HepG2 (cell line): ENCODE data around the gene BBOF1. TPM values are rescaled to one million over a fixed set of nuclear protein-coding genes. Genes with fewer than 3 reads are reported as not detected.

Experiments used
- KMT2A ChIP-seq: sonication (generic); formaldehyde crosslinking; IDR thresholded peaks from 2 replicates; pipeline ENCODE4 v1.4.0; 2020; ENCODE audit warnings: missing genetic modification reagents
- PAX8 ChIP-seq: sonication (generic); formaldehyde crosslinking; IDR thresholded peaks from 2 replicates; pipeline ENCODE4 v1.8.0; 2022; ENCODE audit warnings: mild to moderate bottlenecking, missing genetic modification reagents, borderline replicate concordance
- PHB2 ChIP-seq: fragments of 450-650 bp; IDR thresholded peaks from 2 replicates; pipeline ENCODE4 v1.6.1; 2018; ENCODE audit not compliant: partially characterized antibody
- POLR2A ChIP-seq, 2 experiments: IDR thresholded peaks; 2 replicates each; pipeline ENCODE4 v1.6.1; 2011; ENCODE audit warnings: low read depth in 2 of 2, low read length in 2 of 2, mild to moderate bottlenecking in 1 of 2, moderate library complexity in 1 of 2; ENCODE audit not compliant: insufficient read depth in 1 of 2
- RCOR2 ChIP-seq: IDR thresholded peaks from 2 replicates; pipeline ENCODE4 v1.6.1; 2016; ENCODE audit warnings: missing biosample characterization, missing genetic modification reagents
- THYN1 ChIP-seq: sonication (generic); formaldehyde crosslinking; IDR thresholded peaks from 2 replicates; pipeline ENCODE4 v1.8.1; 2023; ENCODE audit warnings: low read depth, mild to moderate bottlenecking, moderate library complexity, missing genetic modification reagents, borderline replicate concordance
- ZFP1 ChIP-seq: IDR thresholded peaks from 2 replicates; pipeline ENCODE4 v1.6.1; 2016
- ZFP82 ChIP-seq: sonication (generic); formaldehyde crosslinking; IDR thresholded peaks from 2 replicates; pipeline ENCODE4 v1.5.1; 2020; ENCODE audit warnings: mild to moderate bottlenecking, missing genetic modification reagents, borderline replicate concordance
- ZNF282 ChIP-seq: fragments of 450-650 bp; IDR thresholded peaks from 2 replicates; pipeline ENCODE4 v1.6.1; 2018; ENCODE audit not compliant: partially characterized antibody
- ZNF354B ChIP-seq: sonication (generic); formaldehyde crosslinking; IDR thresholded peaks from 2 replicates; pipeline ENCODE4 v1.8.0; 2022; ENCODE audit warnings: mild to moderate bottlenecking, missing genetic modification reagents
- ZNF781 ChIP-seq: sonication (generic); formaldehyde crosslinking; IDR thresholded peaks from 2 replicates; pipeline ENCODE4 v1.5.1; 2020; ENCODE audit warnings: borderline replicate concordance, mild to moderate bottlenecking, missing genetic modification reagents; ENCODE audit errors: not compliant biosample characterization
- polyA plus RNA-seq, 8 experiments: library from polyadenylated mRNA; depleted of rRNA in 3 of 8; stranded (reverse) in 7 of 8; unstranded in 1 of 8; fragments of >200 nt; fragmentation: Illumina TruSeq in 4 of 8; extraction: Trizol in 4 of 8; gene quantifications; 2 replicates each; pipeline versions ENCODE4 v1.2.1 to v1.2.3, GENCODE V29; 2011 to 2016; ENCODE audit warnings: low read depth in 4 of 8, missing spikeins in 1 of 8, mixed read lengths in 1 of 8; ENCODE audit not compliant: insufficient read depth in 1 of 8
- total RNA-seq, 5 experiments: library from RNA; depleted of rRNA; stranded (reverse); fragments of >200 nt; fragmentation: Illumina TruSeq; extraction: Trizol; gene quantifications; 2 replicates each; pipeline ENCODE4 v1.2.3, GENCODE V29; 2016; ENCODE audit warnings: low read depth in 1 of 5
- TF ChIP-seq, protein P1 (sequence below): sonication (generic); formaldehyde crosslinking; IDR thresholded peaks from 2 replicates; pipeline ENCODE4 v1.4.0; 2020; ENCODE audit warnings: missing genetic modification reagents
- TF ChIP-seq, protein P2 (sequence below): sonication (generic); formaldehyde crosslinking; IDR thresholded peaks from 2 replicates; pipeline ENCODE4 v1.4.0; 2020; ENCODE audit warnings: missing genetic modification reagents, borderline replicate concordance
- TF ChIP-seq, protein P3 (sequence below): sonication (generic); formaldehyde crosslinking; IDR thresholded peaks from 2 replicates; pipeline ENCODE4 v1.8.0; 2022; ENCODE audit warnings: mild to moderate bottlenecking, missing genetic modification reagents
- TF ChIP-seq, protein P4 (sequence below): sonication (generic); formaldehyde crosslinking; conservative IDR thresholded peaks from 2 replicates; pipeline ENCODE4 v1.8.1; 2023; ENCODE audit warnings: missing genetic modification reagents
- TF ChIP-seq, protein P5 (sequence below): sonication (generic); formaldehyde crosslinking; conservative IDR thresholded peaks from 2 replicates; pipeline ENCODE4 v1.8.0; 2022; ENCODE audit warnings: mild to moderate bottlenecking, moderate library complexity, missing genetic modification reagents
- TF ChIP-seq, protein P6 (sequence below): sonication (generic); formaldehyde crosslinking; IDR thresholded peaks from 2 replicates; pipeline ENCODE4 v1.4.0; 2020; ENCODE audit warnings: mild to moderate bottlenecking, missing genetic modification reagents

BBOF1 gene
- total and polyA plus RNA-seq, 2 of the 13 experiments (the other 11 are each of a cell fraction or from before 2014, with no cell fraction given) = 1.6 to 2.3 TPM

DNA sequence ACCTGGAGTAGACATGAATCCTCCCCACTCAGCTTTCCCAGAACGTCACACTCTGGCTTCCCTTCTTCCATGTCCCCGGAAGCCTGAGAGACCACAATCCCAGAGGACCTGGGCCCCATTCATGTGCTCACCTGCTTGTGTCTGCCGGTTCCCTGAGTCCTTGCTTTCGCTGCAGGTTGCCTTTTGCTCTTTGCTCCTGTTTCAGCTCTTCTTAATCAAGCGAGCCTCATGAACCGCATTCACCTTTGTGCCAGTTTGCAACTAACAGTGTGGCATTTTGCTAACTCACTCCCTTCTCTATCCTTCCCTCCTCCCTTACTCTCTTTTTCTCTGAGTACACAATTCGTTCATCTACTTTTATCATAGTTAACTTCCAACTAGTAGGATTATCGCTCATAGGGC is 23.2 kb upstream of the BBOF1 start (continued):
- TF ChIP-seq, protein P1, sequence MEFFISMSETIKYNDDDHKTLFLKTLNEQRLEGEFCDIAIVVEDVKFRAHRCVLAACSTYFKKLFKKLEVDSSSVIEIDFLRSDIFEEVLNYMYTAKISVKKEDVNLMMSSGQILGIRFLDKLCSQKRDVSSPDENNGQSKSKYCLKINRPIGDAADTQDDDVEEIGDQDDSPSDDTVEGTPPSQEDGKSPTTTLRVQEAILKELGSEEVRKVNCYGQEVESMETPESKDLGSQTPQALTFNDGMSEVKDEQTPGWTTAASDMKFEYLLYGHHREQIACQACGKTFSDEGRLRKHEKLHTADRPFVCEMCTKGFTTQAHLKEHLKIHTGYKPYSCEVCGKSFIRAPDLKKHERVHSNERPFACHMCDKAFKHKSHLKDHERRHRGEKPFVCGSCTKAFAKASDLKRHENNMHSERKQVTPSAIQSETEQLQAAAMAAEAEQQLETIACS = no peak
- TF ChIP-seq POLR2A (IDR thresholded peaks at IDR 0.05; ENCODE audit: insufficient read depth in 1 of 2, low read depth in 2 of 2, low read length in 2 of 2) (peak; percentile 44 to 73; a peak in 3 of 4 replicates), PAX8 (CRISPR knock-in tag) (no peak), ZFP82 (CRISPR knock-in tag) (no peak), PHB2 (no peak), THYN1 (CRISPR knock-in tag) (no peak), ZNF354B (CRISPR knock-in tag) (no peak), KMT2A (no peak), ZFP1 (CRISPR knock-in tag) (no peak), ZNF781 (CRISPR knock-in tag) (no peak), ZNF282 (no peak), RCOR2 (no peak)
- TF ChIP-seq, protein P2, sequence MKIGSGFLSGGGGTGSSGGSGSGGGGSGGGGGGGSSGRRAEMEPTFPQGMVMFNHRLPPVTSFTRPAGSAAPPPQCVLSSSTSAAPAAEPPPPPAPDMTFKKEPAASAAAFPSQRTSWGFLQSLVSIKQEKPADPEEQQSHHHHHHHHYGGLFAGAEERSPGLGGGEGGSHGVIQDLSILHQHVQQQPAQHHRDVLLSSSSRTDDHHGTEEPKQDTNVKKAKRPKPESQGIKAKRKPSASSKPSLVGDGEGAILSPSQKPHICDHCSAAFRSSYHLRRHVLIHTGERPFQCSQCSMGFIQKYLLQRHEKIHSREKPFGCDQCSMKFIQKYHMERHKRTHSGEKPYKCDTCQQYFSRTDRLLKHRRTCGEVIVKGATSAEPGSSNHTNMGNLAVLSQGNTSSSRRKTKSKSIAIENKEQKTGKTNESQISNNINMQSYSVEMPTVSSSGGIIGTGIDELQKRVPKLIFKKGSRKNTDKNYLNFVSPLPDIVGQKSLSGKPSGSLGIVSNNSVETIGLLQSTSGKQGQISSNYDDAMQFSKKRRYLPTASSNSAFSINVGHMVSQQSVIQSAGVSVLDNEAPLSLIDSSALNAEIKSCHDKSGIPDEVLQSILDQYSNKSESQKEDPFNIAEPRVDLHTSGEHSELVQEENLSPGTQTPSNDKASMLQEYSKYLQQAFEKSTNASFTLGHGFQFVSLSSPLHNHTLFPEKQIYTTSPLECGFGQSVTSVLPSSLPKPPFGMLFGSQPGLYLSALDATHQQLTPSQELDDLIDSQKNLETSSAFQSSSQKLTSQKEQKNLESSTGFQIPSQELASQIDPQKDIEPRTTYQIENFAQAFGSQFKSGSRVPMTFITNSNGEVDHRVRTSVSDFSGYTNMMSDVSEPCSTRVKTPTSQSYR (CRISPR knock-in tag) = peak; percentile 11; the same call in 1 of the 2 replicates
- TF ChIP-seq, protein P3, sequence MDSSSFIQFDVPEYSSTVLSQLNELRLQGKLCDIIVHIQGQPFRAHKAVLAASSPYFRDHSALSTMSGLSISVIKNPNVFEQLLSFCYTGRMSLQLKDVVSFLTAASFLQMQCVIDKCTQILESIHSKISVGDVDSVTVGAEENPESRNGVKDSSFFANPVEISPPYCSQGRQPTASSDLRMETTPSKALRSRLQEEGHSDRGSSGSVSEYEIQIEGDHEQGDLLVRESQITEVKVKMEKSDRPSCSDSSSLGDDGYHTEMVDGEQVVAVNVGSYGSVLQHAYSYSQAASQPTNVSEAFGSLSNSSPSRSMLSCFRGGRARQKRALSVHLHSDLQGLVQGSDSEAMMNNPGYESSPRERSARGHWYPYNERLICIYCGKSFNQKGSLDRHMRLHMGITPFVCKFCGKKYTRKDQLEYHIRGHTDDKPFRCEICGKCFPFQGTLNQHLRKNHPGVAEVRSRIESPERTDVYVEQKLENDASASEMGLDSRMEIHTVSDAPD (CRISPR knock-in tag) = no peak
- TF ChIP-seq, protein P4, sequence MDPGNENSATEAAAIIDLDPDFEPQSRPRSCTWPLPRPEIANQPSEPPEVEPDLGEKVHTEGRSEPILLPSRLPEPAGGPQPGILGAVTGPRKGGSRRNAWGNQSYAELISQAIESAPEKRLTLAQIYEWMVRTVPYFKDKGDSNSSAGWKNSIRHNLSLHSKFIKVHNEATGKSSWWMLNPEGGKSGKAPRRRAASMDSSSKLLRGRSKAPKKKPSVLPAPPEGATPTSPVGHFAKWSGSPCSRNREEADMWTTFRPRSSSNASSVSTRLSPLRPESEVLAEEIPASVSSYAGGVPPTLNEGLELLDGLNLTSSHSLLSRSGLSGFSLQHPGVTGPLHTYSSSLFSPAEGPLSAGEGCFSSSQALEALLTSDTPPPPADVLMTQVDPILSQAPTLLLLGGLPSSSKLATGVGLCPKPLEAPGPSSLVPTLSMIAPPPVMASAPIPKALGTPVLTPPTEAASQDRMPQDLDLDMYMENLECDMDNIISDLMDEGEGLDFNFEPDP = no peak
- TF ChIP-seq, protein P5, sequence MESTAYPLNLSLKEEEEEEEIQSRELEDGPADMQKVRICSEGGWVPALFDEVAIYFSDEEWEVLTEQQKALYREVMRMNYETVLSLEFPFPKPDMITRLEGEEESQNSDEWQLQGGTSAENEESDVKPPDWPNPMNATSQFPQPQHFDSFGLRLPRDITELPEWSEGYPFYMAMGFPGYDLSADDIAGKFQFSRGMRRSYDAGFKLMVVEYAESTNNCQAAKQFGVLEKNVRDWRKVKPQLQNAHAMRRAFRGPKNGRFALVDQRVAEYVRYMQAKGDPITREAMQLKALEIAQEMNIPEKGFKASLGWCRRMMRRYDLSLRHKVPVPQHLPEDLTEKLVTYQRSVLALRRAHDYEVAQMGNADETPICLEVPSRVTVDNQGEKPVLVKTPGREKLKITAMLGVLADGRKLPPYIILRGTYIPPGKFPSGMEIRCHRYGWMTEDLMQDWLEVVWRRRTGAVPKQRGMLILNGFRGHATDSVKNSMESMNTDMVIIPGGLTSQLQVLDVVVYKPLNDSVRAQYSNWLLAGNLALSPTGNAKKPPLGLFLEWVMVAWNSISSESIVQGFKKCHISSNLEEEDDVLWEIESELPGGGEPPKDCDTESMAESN (CRISPR knock-in tag) = no peak
- TF ChIP-seq, protein P6, sequence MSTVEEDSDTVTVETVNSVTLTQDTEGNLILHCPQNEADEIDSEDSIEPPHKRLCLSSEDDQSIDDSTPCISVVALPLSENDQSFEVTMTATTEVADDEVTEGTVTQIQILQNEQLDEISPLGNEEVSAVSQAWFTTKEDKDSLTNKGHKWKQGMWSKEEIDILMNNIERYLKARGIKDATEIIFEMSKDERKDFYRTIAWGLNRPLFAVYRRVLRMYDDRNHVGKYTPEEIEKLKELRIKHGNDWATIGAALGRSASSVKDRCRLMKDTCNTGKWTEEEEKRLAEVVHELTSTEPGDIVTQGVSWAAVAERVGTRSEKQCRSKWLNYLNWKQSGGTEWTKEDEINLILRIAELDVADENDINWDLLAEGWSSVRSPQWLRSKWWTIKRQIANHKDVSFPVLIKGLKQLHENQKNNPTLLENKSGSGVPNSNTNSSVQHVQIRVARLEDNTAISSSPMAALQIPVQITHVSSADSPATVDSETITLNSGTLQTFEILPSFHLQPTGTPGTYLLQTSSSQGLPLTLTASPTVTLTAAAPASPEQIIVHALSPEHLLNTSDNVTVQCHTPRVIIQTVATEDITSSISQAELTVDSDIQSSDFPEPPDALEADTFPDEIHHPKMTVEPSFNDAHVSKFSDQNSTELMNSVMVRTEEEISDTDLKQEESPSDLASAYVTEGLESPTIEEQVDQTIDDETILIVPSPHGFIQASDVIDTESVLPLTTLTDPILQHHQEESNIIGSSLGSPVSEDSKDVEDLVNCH (CRISPR knock-in tag) = no peak
